ENCODE data around the gene DCTN5.
"Not testable (repeated sequence)": the region's sequence is repeated elsewhere in the genome, so short reads cannot be mapped to it uniquely, and the experiment has no call there.

DCTN5 gene

DNA sequence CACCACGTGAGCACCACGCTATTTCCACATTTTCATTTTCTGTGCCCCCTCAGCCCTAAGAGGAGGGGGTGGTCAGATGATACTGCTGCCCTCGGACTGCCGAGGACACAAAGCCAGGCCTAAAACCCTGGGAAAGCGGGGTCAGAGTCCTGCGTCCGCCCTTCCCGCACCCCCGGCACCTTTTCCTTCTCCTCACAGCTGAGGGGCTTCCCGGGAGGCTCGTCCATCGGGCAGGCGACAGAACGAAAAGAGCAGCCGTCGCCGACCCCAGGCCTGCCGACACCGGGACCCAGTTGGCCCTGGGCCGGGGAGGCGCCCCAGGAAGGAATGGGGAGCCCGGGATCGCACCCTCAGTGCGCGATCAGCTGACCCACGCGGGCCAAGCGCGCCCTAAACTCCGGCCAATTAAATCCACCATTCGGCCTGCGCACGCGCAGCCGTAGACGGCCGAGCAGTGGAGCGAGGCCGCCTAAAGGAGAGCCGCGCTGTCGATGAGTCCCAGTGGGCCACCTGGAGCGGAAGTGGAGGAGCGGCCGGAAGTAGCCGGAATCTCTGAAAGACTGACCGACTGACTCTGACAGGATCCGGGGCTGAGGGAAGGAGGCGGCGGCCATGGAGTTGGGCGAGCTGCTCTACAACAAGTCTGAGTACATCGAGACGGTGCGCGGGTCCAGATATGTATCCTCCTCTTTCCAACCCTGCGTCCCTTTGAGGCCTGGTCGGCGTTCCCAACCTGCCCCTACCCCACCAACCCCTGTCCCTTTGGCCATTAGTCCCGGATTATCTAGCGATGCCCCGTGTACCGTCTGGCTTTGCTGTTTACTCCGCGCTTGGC lies at the start of gene DCTN5, which contains the start of gene PALB2:
DCTN5 (plus strand) TSS at position 536 of the 835 bp plus-strand sequence; CDS start at position 613, 77 bp downstream.
PALB2 (minus strand) TSS at position 380 of the 835 bp plus-strand sequence; CDS start at position 227, 153 bp downstream.
- peaks cover 0 to 7% of the 10 kb centered on the region in 2 donors for H3K36me3 ChIP-seq (ENCODE audit: control insufficient read depth in 2 of 2, insufficient read depth in 2 of 2, low read length in 2 of 2)
- peak within 1 kb of the TSS; percentile 73 for H3K27ac ChIP-seq (ENCODE audit: low read length)

DNA sequence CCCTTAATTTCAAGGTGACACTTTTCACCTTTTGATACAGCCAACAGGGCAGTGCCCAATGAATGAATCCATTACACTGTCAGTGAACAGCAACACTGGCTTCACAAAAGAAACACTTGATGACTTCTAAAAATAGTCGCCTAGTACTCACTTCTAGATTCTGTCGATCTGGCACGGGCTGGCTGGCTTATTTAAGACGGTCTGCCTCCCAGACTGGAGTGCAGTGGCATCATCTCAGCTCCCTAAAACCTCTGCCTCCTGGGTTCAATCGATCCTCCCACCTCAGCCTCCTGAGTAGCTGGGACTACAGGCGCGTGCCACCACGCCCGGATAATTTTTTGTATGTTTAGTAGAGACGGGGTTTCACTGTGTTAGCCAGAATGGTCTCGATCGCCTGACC lies 47.1 kb upstream of the DCTN5 start:
- H3K9me3 ChIP-seq (ENCODE audit: control insufficient read depth in 2 of 2, low read length in 2 of 2): no peaks in the 10 kb centered on the region
- H3K4me1 ChIP-seq (ENCODE audit: control insufficient read depth, insufficient read depth, low read length): peaks cover 17% of the 10 kb centered on the region
- no peak overlapping the region for H3K9ac ChIP-seq (ENCODE audit: low read length in 2 of 2)
- H3K27ac ChIP-seq (ENCODE audit: low read length): no peak overlapping the region
- H3K4me3 ChIP-seq (ENCODE audit: low read length in 2 of 2): no peak overlapping the region
- no peaks in the 10 kb centered on the region for H3K27me3 ChIP-seq (ENCODE audit: control insufficient read depth in 1 of 2, insufficient read depth in 2 of 2, low read length in 2 of 2)
- H3K36me3 ChIP-seq (ENCODE audit: control insufficient read depth in 2 of 2, insufficient read depth in 2 of 2, low read length in 2 of 2): peaks cover 17 to 37% of the 10 kb centered on the region in 2 donors

More for the DNA sequence above, at the start of gene DCTN5, which contains the start of gene PALB2:
- Histone ChIP-seq H3K4me3 (ENCODE audit: low read length in 2 of 2) (peak within 1 kb of the TSS; percentile 95 to 99), H3K9me3 (ENCODE audit: control insufficient read depth in 2 of 2, low read length in 2 of 2) (no peaks in the 10 kb centered on the region), H3K9ac (ENCODE audit: low read length in 2 of 2) (peak within 1 kb of the TSS; percentile 97 to 98), H3K27me3 (ENCODE audit: control insufficient read depth in 1 of 2, insufficient read depth in 2 of 2, low read length in 2 of 2) (no peaks in the 10 kb centered on the region), H3K4me1 (ENCODE audit: control insufficient read depth, insufficient read depth, low read length) (peaks cover 9% of the 10 kb centered on the region)

DNA sequence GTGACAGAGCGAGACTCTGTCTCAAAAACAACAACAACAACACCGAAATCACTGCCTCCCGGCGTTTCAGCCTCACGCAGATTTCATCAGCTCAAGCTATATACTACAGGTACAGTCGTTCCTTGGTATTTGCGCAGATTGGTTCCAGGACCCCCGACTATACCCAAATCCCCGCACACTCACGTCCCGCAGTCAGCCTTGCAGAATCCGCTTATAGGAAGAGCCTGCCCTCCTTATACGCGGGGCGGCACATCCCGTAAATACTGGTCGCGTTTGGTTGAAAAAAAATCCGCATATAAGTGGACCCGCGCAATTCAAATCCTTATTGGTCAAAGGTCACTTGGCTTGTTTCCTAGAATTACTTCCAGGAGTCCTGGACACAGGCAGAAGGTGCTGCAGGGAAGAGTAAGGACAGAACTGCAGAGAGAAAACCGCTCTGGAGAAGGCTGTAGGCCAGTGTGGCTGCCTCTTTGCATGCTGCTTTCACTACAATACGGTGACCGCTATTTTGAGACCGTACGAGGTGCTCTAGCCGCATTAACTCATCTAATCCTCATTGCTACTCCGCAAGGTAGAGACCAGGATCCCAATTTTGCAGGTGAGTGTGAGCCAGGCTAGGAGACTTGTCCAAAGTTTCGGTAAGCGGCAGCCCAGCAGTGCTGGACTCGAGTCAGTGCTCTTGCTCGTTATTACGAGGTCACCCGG lies 45.9 kb upstream of the DCTN5 start:
- peak overlapping the region; percentile 85 to 92 for H3K9ac ChIP-seq (ENCODE audit: low read length in 2 of 2)
- H3K27me3 ChIP-seq (ENCODE audit: control insufficient read depth in 1 of 2, insufficient read depth in 2 of 2, low read length in 2 of 2): no peaks in the 10 kb centered on the region
- H3K27ac ChIP-seq (ENCODE audit: low read length): peak overlapping the region; percentile 55
- peaks cover 17% of the 10 kb centered on the region for H3K4me1 ChIP-seq (ENCODE audit: control insufficient read depth, insufficient read depth, low read length)
- H3K36me3 ChIP-seq (ENCODE audit: control insufficient read depth in 2 of 2, insufficient read depth in 2 of 2, low read length in 2 of 2): peaks cover 11 to 28% of the 10 kb centered on the region in 2 donors
- H3K9me3 ChIP-seq (ENCODE audit: control insufficient read depth in 2 of 2, low read length in 2 of 2): no peaks in the 10 kb centered on the region
- peak overlapping the region; percentile 79 to 99 for H3K4me3 ChIP-seq (ENCODE audit: low read length in 2 of 2)

DNA sequence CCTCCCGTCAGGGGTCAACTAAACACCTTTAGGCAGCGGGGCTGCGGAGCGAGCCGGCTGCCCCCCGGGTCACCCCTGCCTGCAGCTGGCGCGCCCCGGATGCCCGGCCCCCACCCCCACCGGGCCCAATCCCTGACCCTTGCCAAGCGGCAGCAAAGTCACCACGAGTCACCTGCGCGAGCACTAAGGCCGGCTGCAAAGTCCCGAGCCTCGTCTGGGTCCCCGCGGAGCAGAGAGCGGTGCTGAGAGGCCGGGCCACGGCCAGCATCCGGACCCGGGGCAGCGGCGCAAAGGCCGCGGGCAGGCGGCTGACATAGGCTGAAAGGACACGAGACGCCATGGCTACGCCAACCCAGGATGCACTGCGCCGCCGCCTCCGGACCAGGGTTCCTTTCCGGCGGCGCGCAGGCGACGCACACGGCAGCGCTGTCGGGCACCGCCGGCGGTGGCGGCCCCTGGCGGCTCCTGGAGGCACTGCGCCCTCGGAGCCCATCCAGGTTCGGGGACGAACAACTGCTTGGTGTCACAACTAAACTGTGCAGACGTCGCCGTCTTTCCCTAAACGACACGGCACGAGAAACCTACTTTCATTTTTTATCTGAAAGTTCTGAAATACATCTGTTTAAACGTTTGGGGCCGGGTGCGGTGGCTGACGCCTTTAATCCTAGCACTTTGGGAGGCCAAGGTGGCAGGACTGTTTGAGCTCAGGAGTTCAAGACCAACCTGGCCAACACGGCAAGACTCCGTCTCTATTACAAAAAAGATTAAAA lies 45.1 kb upstream of the DCTN5 start, which contains the start of gene NDUFAB1:
NDUFAB1 (minus strand) TSS at position 366 of the 770 bp plus-strand sequence; CDS start at position 340, 26 bp downstream.
- Histone ChIP-seq H3K9me3 (ENCODE audit: control insufficient read depth in 2 of 2, low read length in 2 of 2) (no peaks in the 10 kb centered on the region), H3K36me3 (ENCODE audit: control insufficient read depth in 2 of 2, insufficient read depth in 2 of 2, low read length in 2 of 2) (peaks cover 6 to 24% of the 10 kb centered on the region in 2 donors), H3K4me3 (ENCODE audit: low read length in 2 of 2) (peak within 1 kb of the TSS; percentile 79 to 99), H3K27me3 (ENCODE audit: control insufficient read depth in 1 of 2, insufficient read depth in 2 of 2, low read length in 2 of 2) (no peaks in the 10 kb centered on the region), H3K4me1 (ENCODE audit: control insufficient read depth, insufficient read depth, low read length) (peaks cover 17% of the 10 kb centered on the region), H3K9ac (ENCODE audit: low read length in 2 of 2) (peak within 1 kb of the TSS; percentile 85 to 92), H3K27ac (ENCODE audit: low read length) (peak within 1 kb of the TSS; percentile 55)

DNA sequence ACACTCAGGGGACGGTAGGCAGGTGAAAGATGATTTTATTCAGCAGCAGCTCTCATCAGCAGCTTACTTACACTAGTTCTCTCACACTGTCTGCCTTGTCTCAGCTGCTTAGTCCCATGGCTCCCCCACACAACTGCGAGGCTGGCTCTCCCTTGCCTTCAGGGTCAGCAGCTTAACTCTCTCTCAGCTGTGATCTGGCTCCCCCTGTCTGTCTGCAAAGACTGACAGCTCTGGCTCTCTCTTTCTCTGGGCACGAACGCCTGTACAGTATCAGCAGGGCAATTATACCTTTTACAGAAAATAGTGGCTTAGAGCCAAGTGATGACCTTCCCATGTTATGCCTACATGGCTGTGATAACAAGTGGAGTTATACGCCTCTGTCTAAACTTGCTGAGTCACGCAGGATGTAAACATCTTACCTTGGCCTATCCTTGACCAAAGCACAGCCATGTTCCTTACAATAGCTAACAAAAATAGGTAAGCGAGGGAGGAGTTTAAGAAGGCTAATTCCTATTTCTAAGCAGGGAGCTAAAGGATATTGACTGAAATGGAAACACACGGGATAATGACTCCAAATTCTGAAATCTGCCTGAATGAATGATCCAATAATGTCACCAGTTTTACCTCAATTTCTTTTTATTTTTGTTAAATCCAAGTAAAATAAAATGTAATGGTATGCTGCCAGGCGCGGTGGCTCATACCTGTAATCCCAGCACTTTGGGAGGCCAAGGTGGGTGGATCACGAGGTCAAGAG lies 44.1 kb upstream of the DCTN5 start:
- Histone ChIP-seq H3K4me3 (ENCODE audit: low read length in 2 of 2) (no peak overlapping the region), H3K9me3 (ENCODE audit: control insufficient read depth in 2 of 2, low read length in 2 of 2) (no peaks in the 10 kb centered on the region)

DNA sequence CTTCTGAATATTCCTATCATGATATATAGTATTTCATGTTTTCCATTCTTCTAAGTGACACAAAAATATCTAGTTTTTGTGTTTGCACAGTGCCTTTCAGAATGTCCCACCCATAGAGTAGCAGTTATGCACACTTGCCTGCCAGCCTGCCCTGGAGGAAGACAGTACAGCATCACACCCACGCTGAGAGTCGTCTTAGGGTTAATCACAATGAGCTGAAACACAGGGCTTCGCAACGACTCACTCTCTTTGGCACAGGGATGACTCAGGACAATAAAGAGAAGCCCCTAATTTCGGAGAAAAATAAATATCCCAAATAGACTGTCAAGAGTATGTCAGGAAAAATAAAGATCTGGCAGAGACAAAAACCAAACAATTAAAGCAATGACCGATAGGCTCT lies 33.5 kb upstream of the DCTN5 start:
- Histone ChIP-seq H3K36me3 (ENCODE audit: control insufficient read depth in 2 of 2, insufficient read depth in 2 of 2, low read length in 2 of 2) (peaks cover 18 to 22% of the 10 kb centered on the region in 2 donors), H3K9ac (ENCODE audit: low read length in 2 of 2) (no peak overlapping the region), H3K27me3 (ENCODE audit: control insufficient read depth in 1 of 2, insufficient read depth in 2 of 2, low read length in 2 of 2) (no peaks in the 10 kb centered on the region), H3K27ac (ENCODE audit: low read length) (no peak overlapping the region), H3K9me3 (ENCODE audit: control insufficient read depth in 2 of 2, low read length in 2 of 2) (no peaks in the 10 kb centered on the region), H3K4me1 (ENCODE audit: control insufficient read depth, insufficient read depth, low read length) (no peaks in the 10 kb centered on the region), H3K4me3 (ENCODE audit: low read length in 2 of 2) (no peak overlapping the region)

More for the DNA sequence above, 44.1 kb upstream of the DCTN5 start:
- Histone ChIP-seq H3K27me3 (ENCODE audit: control insufficient read depth in 1 of 2, insufficient read depth in 2 of 2, low read length in 2 of 2) (no peaks in the 10 kb centered on the region), H3K9ac (ENCODE audit: low read length in 2 of 2) (no peak overlapping the region), H3K36me3 (ENCODE audit: control insufficient read depth in 2 of 2, insufficient read depth in 2 of 2, low read length in 2 of 2) (peaks cover 0 to 16% of the 10 kb centered on the region in 2 donors), H3K4me1 (ENCODE audit: control insufficient read depth, insufficient read depth, low read length) (peaks cover 17% of the 10 kb centered on the region), H3K27ac (ENCODE audit: low read length) (no peak overlapping the region)

DNA sequence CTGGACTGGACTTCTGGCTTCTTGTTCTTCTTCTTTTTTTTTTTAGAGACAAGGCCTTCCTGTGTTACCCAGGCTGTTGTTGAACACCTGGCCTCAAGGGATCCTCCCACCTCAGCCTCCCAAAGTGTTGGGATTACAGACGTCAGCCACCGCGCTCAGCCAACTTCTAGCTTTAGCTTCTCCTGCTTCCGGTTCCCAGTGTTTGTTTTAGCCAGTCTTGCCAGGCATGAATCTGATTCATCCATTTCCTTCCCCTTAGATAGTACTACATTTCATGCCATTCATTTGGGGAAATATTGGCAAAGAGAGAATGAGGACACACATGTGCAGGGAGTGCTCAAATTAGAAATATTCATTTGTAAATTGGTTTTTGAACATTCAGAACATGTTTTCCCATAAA lies 33.1 kb upstream of the DCTN5 start:
- Histone ChIP-seq H3K36me3 (ENCODE audit: control insufficient read depth in 2 of 2, insufficient read depth in 2 of 2, low read length in 2 of 2) (peaks cover 18 to 22% of the 10 kb centered on the region in 2 donors), H3K27me3 (ENCODE audit: control insufficient read depth in 1 of 2, insufficient read depth in 2 of 2, low read length in 2 of 2) (no peaks in the 10 kb centered on the region), H3K4me1 (ENCODE audit: control insufficient read depth, insufficient read depth, low read length) (no peaks in the 10 kb centered on the region), H3K9me3 (ENCODE audit: control insufficient read depth in 2 of 2, low read length in 2 of 2) (no peaks in the 10 kb centered on the region), H3K4me3 (ENCODE audit: low read length in 2 of 2) (no peak overlapping the region), H3K27ac (ENCODE audit: low read length) (no peak overlapping the region), H3K9ac (ENCODE audit: low read length in 2 of 2) (no peak overlapping the region)

DNA sequence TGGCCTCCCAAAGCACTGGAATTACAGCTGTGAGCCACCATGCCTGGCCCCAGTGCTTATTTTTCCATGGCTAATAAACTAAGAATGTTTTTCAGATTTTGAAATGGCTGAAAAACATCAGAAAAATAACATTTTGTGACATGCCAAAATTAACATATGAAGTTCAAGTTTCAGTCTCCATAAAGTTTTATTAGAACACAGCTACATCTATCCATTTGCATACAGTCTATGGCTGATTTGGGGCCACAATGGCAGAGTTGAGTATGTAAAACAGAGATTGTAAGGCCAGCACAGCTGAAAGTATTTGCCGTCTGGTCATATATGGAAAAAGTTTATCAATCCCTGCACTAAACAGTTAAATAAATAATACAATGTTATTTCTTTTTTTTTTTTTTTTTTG lies 31.3 kb upstream of the DCTN5 start:
- Histone ChIP-seq H3K27ac (ENCODE audit: low read length) (no peak overlapping the region), H3K9me3 (ENCODE audit: control insufficient read depth in 2 of 2, low read length in 2 of 2) (no peaks in the 10 kb centered on the region), H3K36me3 (ENCODE audit: control insufficient read depth in 2 of 2, insufficient read depth in 2 of 2, low read length in 2 of 2) (peaks cover 13 to 21% of the 10 kb centered on the region in 2 donors), H3K27me3 (ENCODE audit: control insufficient read depth in 1 of 2, insufficient read depth in 2 of 2, low read length in 2 of 2) (no peaks in the 10 kb centered on the region), H3K4me1 (ENCODE audit: control insufficient read depth, insufficient read depth, low read length) (no peaks in the 10 kb centered on the region), H3K4me3 (ENCODE audit: low read length in 2 of 2) (no peak overlapping the region), H3K9ac (ENCODE audit: low read length in 2 of 2) (no peak overlapping the region)

DNA sequence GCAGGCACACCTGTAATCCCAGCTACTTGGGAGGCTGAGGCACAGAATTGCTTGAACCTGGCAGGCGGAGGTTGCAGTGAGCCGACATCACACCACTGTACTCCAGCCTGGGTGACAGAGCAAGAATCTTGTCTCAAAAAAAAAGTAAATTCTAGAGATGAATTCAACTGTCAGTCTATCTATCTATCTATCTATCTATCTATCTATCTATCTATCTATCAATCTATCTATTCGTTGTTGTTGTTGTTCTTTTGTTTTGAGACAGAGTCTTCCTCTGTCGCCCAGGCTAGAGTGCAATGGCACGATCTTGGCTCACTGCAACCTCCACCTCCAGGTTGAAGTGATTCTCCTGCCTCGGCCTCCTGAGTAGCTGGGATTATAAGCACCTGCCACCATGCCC lies 30.4 kb upstream of the DCTN5 start:
- H3K4me3 ChIP-seq (ENCODE audit: low read length in 2 of 2); H3K9ac ChIP-seq (ENCODE audit: low read length in 2 of 2); H3K9me3 ChIP-seq (ENCODE audit: control insufficient read depth in 2 of 2, low read length in 2 of 2); H3K4me1 ChIP-seq (ENCODE audit: control insufficient read depth, insufficient read depth, low read length); H3K27me3 ChIP-seq (ENCODE audit: control insufficient read depth in 1 of 2, insufficient read depth in 2 of 2, low read length in 2 of 2); H3K27ac ChIP-seq (ENCODE audit: low read length): not testable (repeated sequence)
- H3K36me3 ChIP-seq (ENCODE audit: control insufficient read depth in 2 of 2, insufficient read depth in 2 of 2, low read length in 2 of 2): peaks cover 13 to 18% of the 10 kb centered on the region in 2 donors

Data from stomach smooth muscle (tissue), 2 donors.